Ascending aorta (tissue), 2 donors: ENCODE results near the gene ITSN1. TPM values are rescaled to one million over a fixed set of nuclear protein-coding genes. Genes with fewer than 3 reads are reported as not detected.

Source experiments
- DNase-seq, 2 donors: peaks; one replicate each; pipeline ENCODE4 v3.0.0-alpha.2; 2019; ENCODE audit warnings: low spot score in 2 of 2
- H3K27ac ChIP-seq, 2 donors: fragments of 200-600 bp; sonication (generic); one replicate each; pipeline ENCODE4 v1.5.1; 2016 to 2017; ENCODE audit warnings: mild to moderate bottlenecking in 1 of 2
- H3K27me3 ChIP-seq: fragments of 200-600 bp; sonication (generic); one replicate; pipeline ENCODE4 v1.5.1; 2017
- H3K36me3 ChIP-seq, 2 donors: fragments of 200-600 bp; sonication (generic); one replicate each; pipeline ENCODE4 v1.5.1; 2016
- H3K4me1 ChIP-seq, 2 donors: fragments of 200-600 bp; sonication (generic); one replicate each; pipeline ENCODE4 v1.5.1; 2016 to 2017; ENCODE audit warnings: mild to moderate bottlenecking in 1 of 2
- H3K4me3 ChIP-seq, 2 donors: fragments of 200-600 bp; sonication (generic); one replicate each; pipeline ENCODE4 v1.5.1; 2016 to 2017; ENCODE audit warnings: mild to moderate bottlenecking in 1 of 2
- H3K9me3 ChIP-seq, 2 donors: fragments of 200-600 bp; sonication (generic); one replicate each; pipeline ENCODE4 v1.5.1; 2016
- intact Hi-C: fragments of 100-400 bp; cut with DNase I; formaldehyde crosslinking; loops from one replicate; pipeline ENCODE4 v1.15.1; 2023
- total RNA-seq: library from RNA; depleted of rRNA; stranded (reverse); fragments of >200 nt; gene quantifications from one replicate; pipeline ENCODE4 v1.1.0, GENCODE V29; 2016
- TF ChIP-seq, protein P1 (sequence below), 3 experiments: fragments of 200-600 bp in 2 of 3; fragments of 450-650 bp in 1 of 3; sonication (generic) in 2 of 3; IDR thresholded peaks; one replicate each; pipeline ENCODE4 v1.5.1; 2016 to 2019; ENCODE audit warnings: antibody characterized with exemption in 3 of 3, mild to moderate bottlenecking in 1 of 3, moderate library complexity in 1 of 3

ITSN1 gene
- total RNA-seq, 1 donor from 2014 or later = 95.0 TPM

DNA sequence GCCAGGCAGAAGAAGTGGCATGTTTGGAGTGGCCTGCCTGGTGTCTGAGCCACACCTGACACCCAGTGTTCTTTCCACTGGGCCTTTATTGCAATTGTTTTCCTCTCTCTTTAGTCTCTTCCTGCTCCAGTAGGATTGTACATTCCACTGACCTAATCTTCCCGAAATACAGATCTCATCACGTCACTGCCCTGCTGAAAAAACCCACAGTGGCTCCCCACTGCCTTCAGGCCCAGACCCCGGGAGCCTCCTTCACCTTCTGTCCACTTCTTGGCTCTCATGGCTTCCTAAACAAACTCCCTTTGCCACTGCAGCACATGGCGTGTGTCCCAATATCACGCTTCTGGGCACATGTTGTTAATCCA, 298.6 kb downstream of the ITSN1 start:
- Histone ChIP-seq H3K4me3 (no peak overlapping the region), H3K9me3 (no peaks in the 10 kb centered on the region), H3K27ac (no peak overlapping the region), H3K36me3 (no peaks in the 10 kb centered on the region), H3K4me1 (peaks cover 0 to 9% of the 10 kb centered on the region in 2 donors), H3K27me3 (no peaks in the 10 kb centered on the region)
- intact Hi-C loops = loop anchor here (5.0 kb wide), 1 partner anchor 61 kb away; no protein-coding TSS in a partner anchor
- DNase-seq = no peak
- TF ChIP-seq, protein P1, sequence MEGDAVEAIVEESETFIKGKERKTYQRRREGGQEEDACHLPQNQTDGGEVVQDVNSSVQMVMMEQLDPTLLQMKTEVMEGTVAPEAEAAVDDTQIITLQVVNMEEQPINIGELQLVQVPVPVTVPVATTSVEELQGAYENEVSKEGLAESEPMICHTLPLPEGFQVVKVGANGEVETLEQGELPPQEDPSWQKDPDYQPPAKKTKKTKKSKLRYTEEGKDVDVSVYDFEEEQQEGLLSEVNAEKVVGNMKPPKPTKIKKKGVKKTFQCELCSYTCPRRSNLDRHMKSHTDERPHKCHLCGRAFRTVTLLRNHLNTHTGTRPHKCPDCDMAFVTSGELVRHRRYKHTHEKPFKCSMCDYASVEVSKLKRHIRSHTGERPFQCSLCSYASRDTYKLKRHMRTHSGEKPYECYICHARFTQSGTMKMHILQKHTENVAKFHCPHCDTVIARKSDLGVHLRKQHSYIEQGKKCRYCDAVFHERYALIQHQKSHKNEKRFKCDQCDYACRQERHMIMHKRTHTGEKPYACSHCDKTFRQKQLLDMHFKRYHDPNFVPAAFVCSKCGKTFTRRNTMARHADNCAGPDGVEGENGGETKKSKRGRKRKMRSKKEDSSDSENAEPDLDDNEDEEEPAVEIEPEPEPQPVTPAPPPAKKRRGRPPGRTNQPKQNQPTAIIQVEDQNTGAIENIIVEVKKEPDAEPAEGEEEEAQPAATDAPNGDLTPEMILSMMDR (IDR thresholded peaks at IDR 0.05) = no peak

DNA sequence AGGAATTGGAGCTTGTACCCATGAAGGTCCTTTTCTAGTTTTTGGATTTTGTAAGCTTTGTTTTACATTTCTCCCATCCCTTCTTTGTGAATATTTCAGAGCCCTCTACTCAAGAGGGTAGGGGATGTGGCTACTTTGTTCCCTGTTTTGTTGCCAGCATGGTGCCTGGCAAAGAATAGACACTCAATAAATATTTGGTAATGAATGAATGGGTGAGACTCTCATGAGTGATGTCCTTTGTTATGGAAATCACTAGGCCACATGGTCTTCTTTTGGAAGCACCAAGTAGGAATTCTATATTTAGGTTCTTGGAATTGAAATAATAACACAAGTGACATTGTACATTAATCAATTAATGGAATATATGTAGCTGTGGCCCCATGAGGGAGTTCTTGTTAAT, 300.1 kb downstream of the ITSN1 start:
- no peak for DNase-seq
- intact Hi-C loops = loop anchor here (5.0 kb wide), 1 partner anchor 60 kb away; no protein-coding TSS in a partner anchor
- Histone ChIP-seq H3K4me3 (no peak overlapping the region), H3K36me3 (no peaks in the 10 kb centered on the region), H3K4me1 (peaks cover 3 to 4% of the 10 kb centered on the region in 2 donors), H3K27me3 (no peaks in the 10 kb centered on the region), H3K9me3 (no peaks in the 10 kb centered on the region), H3K27ac (no peak overlapping the region)
- TF ChIP-seq, protein P1 (IDR thresholded peaks at IDR 0.05) = no peak

DNA sequence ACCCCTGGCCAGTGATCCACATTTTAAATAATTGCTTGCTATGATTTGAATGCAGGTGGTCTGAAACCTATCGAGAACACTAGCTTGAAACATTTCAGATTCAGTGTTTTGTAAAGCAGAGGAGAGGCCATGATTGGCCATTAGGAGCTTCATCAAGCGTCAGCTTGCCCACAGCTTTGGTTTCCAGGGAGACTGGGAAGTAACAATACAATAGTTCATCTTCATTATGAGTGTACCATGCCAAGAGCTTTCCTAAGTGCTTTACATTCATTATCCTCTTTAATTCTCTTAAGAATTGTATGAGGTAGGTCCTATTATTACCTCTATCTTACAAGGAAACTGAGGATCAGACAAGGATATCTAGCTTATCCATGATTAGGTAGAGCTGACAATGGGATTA, 301.0 kb downstream of the ITSN1 start:
- H3K4me1 ChIP-seq = peaks cover 5 to 9% of the 10 kb centered on the region in 2 donors
- H3K36me3 ChIP-seq = no peaks in the 10 kb centered on the region
- no peaks in the 10 kb centered on the region for H3K9me3 ChIP-seq
- TF ChIP-seq, protein P1 (IDR thresholded peaks at IDR 0.05) = no peak
- no peaks in the 10 kb centered on the region for H3K27me3 ChIP-seq
- no peak for DNase-seq
- no peak overlapping the region for H3K4me3 ChIP-seq
- no peak overlapping the region for H3K27ac ChIP-seq
- intact Hi-C loops = loop anchor here (5.0 kb wide), 1 partner anchor 59 kb away; no protein-coding TSS in a partner anchor

DNA sequence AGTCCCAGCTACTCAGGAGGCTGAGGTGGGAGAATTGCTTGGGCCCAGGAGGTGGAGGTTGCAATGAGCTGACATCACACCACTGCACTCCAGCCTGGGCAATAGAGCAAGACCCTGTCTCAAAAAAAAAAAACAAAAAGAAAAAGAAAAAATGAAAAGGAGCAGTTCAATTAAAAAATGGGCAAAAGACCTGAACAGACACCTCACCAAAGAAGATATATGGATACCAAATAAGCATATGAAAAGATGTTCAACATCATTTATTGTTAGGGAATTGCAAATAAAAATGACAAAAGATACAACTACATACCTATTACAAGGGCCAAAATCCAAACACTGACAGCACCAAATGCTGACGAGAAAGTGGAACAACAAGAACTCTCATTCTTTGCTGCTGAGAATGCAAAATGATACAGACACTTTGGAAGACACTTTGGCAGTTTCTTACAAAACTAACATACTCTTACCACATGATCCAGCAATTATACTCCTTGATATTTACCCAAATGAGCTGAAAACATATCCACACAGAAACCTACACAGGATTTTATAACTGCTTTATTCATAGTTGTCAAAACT, 302.0 kb downstream of the ITSN1 start:
- intact Hi-C loops = loop anchor here (5.0 kb wide), 1 partner anchor 58 kb away; no protein-coding TSS in a partner anchor
- no peaks in the 10 kb centered on the region for H3K36me3 ChIP-seq

DNA sequence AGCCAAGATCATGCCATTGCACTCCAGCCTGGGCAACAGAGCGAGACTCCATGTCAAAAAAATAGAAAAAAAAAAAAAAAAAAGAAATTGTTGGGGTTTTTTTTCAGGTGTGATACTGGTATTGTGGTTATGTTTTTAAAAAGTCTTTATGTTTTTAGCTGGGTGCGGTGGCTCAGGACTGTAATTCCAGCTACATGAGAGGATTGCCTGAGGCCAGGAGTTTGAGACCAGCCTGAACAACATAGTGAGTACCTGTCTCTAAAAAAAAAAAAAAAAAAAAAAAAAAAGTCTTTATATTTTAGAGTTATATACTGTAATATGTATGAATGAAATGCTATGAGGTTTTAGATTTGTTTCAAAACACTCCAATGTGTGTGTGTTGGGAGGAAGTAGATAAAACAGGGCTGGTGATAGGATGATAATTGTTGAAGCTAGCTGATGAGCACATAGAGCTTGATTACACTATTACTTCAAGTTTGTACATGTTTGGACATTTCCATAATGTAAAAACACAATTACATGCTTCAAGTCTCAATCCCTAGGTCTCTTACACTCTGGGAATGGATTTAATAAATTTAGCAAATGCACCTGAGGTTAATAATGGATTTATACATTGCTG, 303.5 kb downstream of the ITSN1 start:
- Histone ChIP-seq H3K4me1 (peaks cover 5 to 12% of the 10 kb centered on the region in 2 donors), H3K36me3 (no peaks in the 10 kb centered on the region), H3K4me3 (no peak overlapping the region), H3K27me3 (no peaks in the 10 kb centered on the region), H3K27ac (no peak overlapping the region), H3K9me3 (no peaks in the 10 kb centered on the region)
- TF ChIP-seq, protein P1 (IDR thresholded peaks at IDR 0.05) = no peak
- intact Hi-C loops = no loop called here
- DNase-seq = no peak

More for the DNA sequence above, 302.0 kb downstream of the ITSN1 start:
- DNase-seq = no peak
- no peaks in the 10 kb centered on the region for H3K9me3 ChIP-seq
- H3K4me1 ChIP-seq = peaks cover 5 to 12% of the 10 kb centered on the region in 2 donors
- TF ChIP-seq, protein P1 (IDR thresholded peaks at IDR 0.05) = no peak
- H3K27ac ChIP-seq = no peak overlapping the region
- no peaks in the 10 kb centered on the region for H3K27me3 ChIP-seq
- H3K4me3 ChIP-seq = no peak overlapping the region
